Thoracic aorta (tissue), 2 donors: ENCODE data around the gene DCST1. TPM values are rescaled to one million over a fixed set of nuclear protein-coding genes. Genes with fewer than 3 reads are reported as not detected.

Experiments
- ATAC-seq: fragments of 150-250 bp; one replicate; pipeline ENCODE4 v1.8.0; 2017; ENCODE audit warnings: low read depth; ENCODE audit not compliant: insufficient number of reproducible peaks, low FRiP score
- DNase-seq: peaks from one replicate; pipeline ENCODE4 v3.0.0-alpha.2; 2020; ENCODE audit warnings: low spot score
- H3K27ac ChIP-seq, 2 donors: fragments of 200-600 bp; sonication (generic); 1 replicate in 1 of 2; 2 replicates in 1 of 2; pipeline ENCODE4 v1.5.1; 2016; ENCODE audit warnings: mild to moderate bottlenecking in 2 of 2, moderate library complexity in 2 of 2
- H3K27me3 ChIP-seq: fragments of 200-600 bp; sonication (generic); replicated peaks from 2 replicates; pipeline ENCODE4 v1.6.0; 2016; ENCODE audit warnings: mild to moderate bottlenecking; ENCODE audit not compliant: insufficient read depth
- H3K36me3 ChIP-seq: fragments of 200-600 bp; sonication (generic); one replicate; pipeline ENCODE4 v1.5.1; 2016
- H3K4me1 ChIP-seq, 2 donors: fragments of 200-600 bp; sonication (generic); 1 replicate in 1 of 2; 2 replicates in 1 of 2; pipeline versions ENCODE4 v1.5.1 to v1.6.0; 2016; ENCODE audit warnings: low read depth in 2 of 2, mild to moderate bottlenecking in 1 of 2; ENCODE audit not compliant: control insufficient read depth in 1 of 2
- H3K4me3 ChIP-seq: fragments of 200-600 bp; sonication (generic); 2 replicates; pipeline ENCODE4 v1.5.1; 2016; ENCODE audit warnings: mild to moderate bottlenecking
- H3K9me3 ChIP-seq: fragments of 200-600 bp; sonication (generic); 2 replicates; pipeline ENCODE4 v1.5.1; 2016
- total RNA-seq, 2 donors: library from RNA; depleted of rRNA; stranded (reverse); fragments of >200 nt; gene quantifications; one replicate each; pipeline versions ENCODE4 v1.1.0 to v1.2.3, GENCODE V29; 2016
- TF ChIP-seq, protein P1 (sequence below): fragments of 200-600 bp; sonication (generic); IDR thresholded peaks from one replicate; pipeline ENCODE4 v1.5.1; 2019; ENCODE audit warnings: antibody characterized with exemption

Gene DCST1
- total RNA-seq, 2 donors from 2014 or later: not detected

DNA sequence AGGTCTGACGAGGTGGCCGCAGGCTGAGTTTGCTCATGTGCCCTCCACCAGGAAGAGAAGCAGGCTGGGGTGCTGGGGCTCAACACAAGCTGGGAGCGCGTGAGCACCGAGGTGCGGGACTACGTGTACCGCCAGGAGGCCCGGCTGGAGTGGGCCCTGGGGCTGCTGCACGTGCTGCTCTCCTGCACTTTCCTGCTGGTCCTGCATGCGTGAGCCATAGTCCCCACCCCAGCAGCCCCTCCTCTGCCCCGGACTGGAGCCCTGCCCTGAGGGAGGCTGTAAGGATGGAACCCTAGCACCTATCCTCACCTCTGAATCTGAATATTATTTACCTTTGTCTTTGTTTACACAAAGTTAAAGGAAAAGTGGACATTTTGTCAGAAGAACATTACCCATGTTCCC, 9.7 kb downstream of the DCST1 start:
- no peak overlapping the region for H3K4me3 ChIP-seq
- peaks cover 0 to 4% of the 10 kb centered on the region in 2 donors for H3K4me1 ChIP-seq
- TF ChIP-seq, protein P1, sequence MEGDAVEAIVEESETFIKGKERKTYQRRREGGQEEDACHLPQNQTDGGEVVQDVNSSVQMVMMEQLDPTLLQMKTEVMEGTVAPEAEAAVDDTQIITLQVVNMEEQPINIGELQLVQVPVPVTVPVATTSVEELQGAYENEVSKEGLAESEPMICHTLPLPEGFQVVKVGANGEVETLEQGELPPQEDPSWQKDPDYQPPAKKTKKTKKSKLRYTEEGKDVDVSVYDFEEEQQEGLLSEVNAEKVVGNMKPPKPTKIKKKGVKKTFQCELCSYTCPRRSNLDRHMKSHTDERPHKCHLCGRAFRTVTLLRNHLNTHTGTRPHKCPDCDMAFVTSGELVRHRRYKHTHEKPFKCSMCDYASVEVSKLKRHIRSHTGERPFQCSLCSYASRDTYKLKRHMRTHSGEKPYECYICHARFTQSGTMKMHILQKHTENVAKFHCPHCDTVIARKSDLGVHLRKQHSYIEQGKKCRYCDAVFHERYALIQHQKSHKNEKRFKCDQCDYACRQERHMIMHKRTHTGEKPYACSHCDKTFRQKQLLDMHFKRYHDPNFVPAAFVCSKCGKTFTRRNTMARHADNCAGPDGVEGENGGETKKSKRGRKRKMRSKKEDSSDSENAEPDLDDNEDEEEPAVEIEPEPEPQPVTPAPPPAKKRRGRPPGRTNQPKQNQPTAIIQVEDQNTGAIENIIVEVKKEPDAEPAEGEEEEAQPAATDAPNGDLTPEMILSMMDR: no peak
- H3K36me3 ChIP-seq: no peaks in the 10 kb centered on the region
- no peaks in the 10 kb centered on the region for H3K9me3 ChIP-seq
- H3K27ac ChIP-seq: no peak overlapping the region
- no peak for ATAC-seq
- H3K27me3 ChIP-seq: no peaks in the 10 kb centered on the region
- no peak for DNase-seq

- ATAC-seq: no peak
- Histone ChIP-seq H3K27me3 (no peaks in the 10 kb centered on the region), H3K4me3 (no peak overlapping the region), H3K4me1 (peaks cover 0 to 4% of the 10 kb centered on the region in 2 donors), H3K27ac (no peak overlapping the region), H3K36me3 (no peaks in the 10 kb centered on the region), H3K9me3 (no peaks in the 10 kb centered on the region)
- DNase-seq: no peak
- TF ChIP-seq, protein P1: no peak
These were observed 10.2 kb downstream of the DCST1 start for GRCh38 chr1:155043793-155044192.

DNA sequence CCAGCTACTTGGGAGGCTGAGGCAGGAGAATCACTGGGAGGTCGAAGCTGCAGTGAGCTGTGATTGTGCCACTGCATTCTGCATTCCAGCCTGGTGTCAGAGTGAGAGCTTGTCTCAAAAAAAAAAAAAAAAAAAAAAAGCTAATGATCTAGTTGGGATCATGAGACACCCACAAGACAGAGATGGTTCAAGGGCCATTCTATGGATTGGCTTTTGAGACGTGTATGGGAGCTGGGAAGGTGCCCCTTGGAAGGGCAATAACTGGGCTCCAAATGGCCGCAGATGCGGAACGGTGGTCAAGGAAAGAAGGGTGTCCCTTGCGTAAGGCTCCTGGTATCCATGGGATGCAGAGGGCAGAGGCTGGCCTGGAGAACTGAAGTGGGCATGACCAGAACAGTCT, 10.7 kb downstream of the DCST1 start:
- ATAC-seq: no peak
- Histone ChIP-seq H3K27ac (peak overlapping the region in 1 of 2 donors; percentile 27), H3K4me1 (peaks cover 0 to 4% of the 10 kb centered on the region in 2 donors), H3K36me3 (no peaks in the 10 kb centered on the region), H3K27me3 (no peaks in the 10 kb centered on the region), H3K4me3 (no peak overlapping the region), H3K9me3 (no peaks in the 10 kb centered on the region)
- TF ChIP-seq, protein P1: no peak
- no peak for DNase-seq

GRCh38 chr1:155044812-155045657, 11.4 kb downstream of the DCST1 start:
- peak overlapping the region in 1 of 2 donors; percentile 27 for H3K27ac ChIP-seq
- peaks cover 5 to 11% of the 10 kb centered on the region in 2 donors for H3K4me1 ChIP-seq
- no peaks in the 10 kb centered on the region for H3K36me3 ChIP-seq
- DNase-seq (no peak), ATAC-seq (peak; percentile 53)
- TF ChIP-seq, protein P1: peak; percentile 67
- no peaks in the 10 kb centered on the region for H3K9me3 ChIP-seq
- no peaks in the 10 kb centered on the region for H3K27me3 ChIP-seq
- H3K4me3 ChIP-seq: no peak overlapping the region

DNA sequence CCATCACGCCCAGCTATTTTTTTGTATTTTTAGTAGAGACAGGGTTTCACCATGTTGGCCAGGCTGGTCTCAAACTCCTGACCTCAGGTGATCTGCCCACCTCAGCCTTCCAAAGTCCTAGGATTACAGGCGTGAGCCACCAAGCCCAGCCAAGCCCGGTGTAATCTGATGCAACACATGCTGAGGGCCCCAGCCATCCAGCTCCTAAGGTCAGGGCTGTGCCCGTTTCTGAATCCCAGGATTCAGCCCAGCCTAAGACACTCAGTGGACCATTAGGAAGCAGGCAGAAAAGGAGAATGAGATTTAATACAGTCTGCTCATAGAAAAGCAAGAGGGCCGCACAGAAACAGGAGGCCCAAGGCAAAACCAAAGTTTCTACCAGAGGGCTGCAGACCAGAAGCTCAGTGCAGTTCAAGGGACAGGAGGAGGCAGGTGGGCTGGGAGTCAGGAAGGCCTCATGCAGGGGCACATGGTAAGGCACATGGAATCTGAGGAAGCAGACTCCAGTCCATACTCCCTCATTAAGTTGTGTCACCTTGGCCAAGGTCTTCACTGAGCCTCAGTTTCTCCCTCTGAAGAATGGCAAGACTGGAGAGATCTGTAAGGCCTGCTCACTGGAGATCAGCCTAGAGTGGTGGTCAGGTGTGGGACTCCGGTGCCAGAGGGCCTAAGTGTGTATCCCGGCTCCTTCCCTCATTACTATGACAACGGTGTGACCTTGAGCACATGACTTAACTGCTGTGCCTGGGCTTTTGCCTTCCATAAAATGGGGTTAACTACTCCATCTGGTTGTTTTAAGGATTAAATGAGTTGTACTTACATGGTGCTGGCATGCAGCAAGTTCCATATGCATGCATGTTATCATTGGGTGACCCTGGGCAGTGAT, 15.1 kb downstream of the DCST1 start:
- Histone ChIP-seq H3K4me1 (peaks cover 9 to 31% of the 10 kb centered on the region in 2 donors), H3K9me3 (no peaks in the 10 kb centered on the region), H3K27ac (no peak overlapping the region), H3K4me3 (no peak overlapping the region), H3K27me3 (no peaks in the 10 kb centered on the region), H3K36me3 (no peaks in the 10 kb centered on the region)
- TF ChIP-seq, protein P1: no peak
- ATAC-seq (no peak), DNase-seq (no peak)
